Right lobe of liver (tissue), 6 donors: ENCODE measurements around the gene KAT6B. TPM values are rescaled to one million over a fixed set of nuclear protein-coding genes. Genes with fewer than 3 reads are reported as not detected.
A peak's percentile ranks its signal among the peaks of the same experiment; 100 is the strongest.

Source experiments
- ATAC-seq, 4 donors: fragments of 200-7000 bp; cut with Tn5 transposase; one replicate each; pipeline ENCODE4 v1.9.1; 2020; ENCODE audit warnings: mild to moderate bottlenecking in 4 of 4, moderate library complexity in 4 of 4
- DNase-seq, 3 donors: peaks; one replicate each; pipeline ENCODE4 v3.0.0-alpha.2; 2020
- H3K27ac ChIP-seq, 3 donors: fragments of 200-600 bp; one replicate each; pipeline ENCODE4 v1.8.0; 2022
- H3K27me3 ChIP-seq, 2 donors: fragments of 200-600 bp; one replicate each; pipeline ENCODE4 v1.8.0; 2022
- H3K36me3 ChIP-seq, 4 donors: fragments of 200-600 bp; sonication (generic) in 1 of 4; one replicate each; pipeline versions ENCODE4 v1.5.1 to v1.8.0; 2017 to 2022; ENCODE audit warnings: control low read depth in 1 of 4
- H3K4me1 ChIP-seq, 4 donors: fragments of 200-600 bp; sonication (generic) in 1 of 4; one replicate each; pipeline versions ENCODE4 v1.5.1 to v1.8.0; 2017 to 2022; ENCODE audit warnings: control low read depth in 1 of 4
- H3K4me3 ChIP-seq, 3 donors: fragments of 200-600 bp; one replicate each; pipeline ENCODE4 v1.8.0; 2022
- H3K9me3 ChIP-seq, 4 donors: fragments of 200-600 bp; sonication (generic) in 1 of 4; one replicate each; pipeline versions ENCODE4 v1.5.1 to v1.8.0; 2017 to 2022; ENCODE audit warnings: control low read depth in 1 of 4
- CTCF ChIP-seq, 4 donors: fragments of 200-600 bp in 3 of 4; fragments of 450-650 bp in 1 of 4; IDR thresholded peaks; one replicate each; pipeline versions ENCODE4 v1.5.1 to v1.8.0; 2016 to 2022; ENCODE audit warnings: antibody characterized with exemption in 4 of 4, mild to moderate bottlenecking in 2 of 4
- POLR2A ChIP-seq: fragments of 450-650 bp; IDR thresholded peaks from one replicate; pipeline ENCODE4 v1.6.1; 2017; ENCODE audit warnings: antibody characterized with exemption, mild to moderate bottlenecking
- WGBS: methylation state at CpG from one replicate; pipeline ENCODE4 v1.1.6; 2018; ENCODE audit warnings: low coverage, low lambda C conversion rate; ENCODE audit not compliant: insufficient coverage; ENCODE audit errors: missing lambda C conversion rate; 5-methylcytosine and 5-hydroxymethylcytosine counted together
- intact Hi-C, 2 donors: fragments of 100-400 bp; cut with DNase I; formaldehyde crosslinking; loops; one replicate each; pipeline versions ENCODE4 v1.11.2 to v1.14.1; 2022
- total RNA-seq, 6 experiments: library from RNA; depleted of rRNA in 2 of 6; stranded (reverse); fragments of >200 nt in 2 of 6; fragmentation: NEBNext Ultra II Directional in 3 of 6; extraction: Animal tissue kit (Norgen Biotek cat#: 25700) in 3 of 6; gene quantifications; one replicate each; pipeline versions ENCODE4 v1.1.0 to v1.2.4, GENCODE V29; 2016 to 2023
- donor health status: DM: no; HTN: yes; CAD: no.
- donor health status: DM: no; HTN: no; CAD: no.
- donor health status: DM: no; HTN: no; CAD: no.
- donor health status: DM: no; HTN: yes; CAD: no.
- donor health status: DM: no; HTN: yes; CAD: no.

The KAT6B gene
- total RNA-seq, 6 experiments from 2014 or later: 9.2 to 17.1 (median 10.3) TPM

DNA sequence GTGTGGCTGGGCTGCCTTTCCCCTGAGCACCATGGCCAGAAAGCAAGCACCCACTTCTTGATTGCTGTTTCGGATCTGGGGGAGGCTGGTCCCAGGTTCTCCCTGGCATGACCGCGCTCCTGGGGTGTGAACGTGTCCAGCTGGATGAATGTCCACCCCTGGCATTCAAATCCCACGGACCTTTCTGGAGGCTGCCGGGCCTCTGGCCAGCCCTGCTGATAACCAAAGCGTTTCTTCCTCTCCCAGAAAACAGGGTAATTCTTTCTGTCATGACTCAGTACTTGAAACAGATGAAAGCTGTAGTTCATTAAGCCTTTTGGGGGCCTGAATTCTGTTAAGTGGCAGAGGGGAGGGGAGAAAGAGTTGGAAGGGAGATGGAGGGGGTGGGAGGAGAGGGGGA is 211.9 kb downstream of the KAT6B start:
- no peak for DNase-seq
- Histone ChIP-seq H3K4me3 (no peak overlapping the region), H3K27me3 (no peaks in the 10 kb centered on the region), H3K27ac (no peak overlapping the region), H3K9me3 (no peaks in the 10 kb centered on the region), H3K4me1 (no peaks in the 10 kb centered on the region), H3K36me3 (no peaks in the 10 kb centered on the region)
- WGBS: 75% methylated on average over 2 of the region's 7 CpGs
- intact Hi-C loops: no loop called here
- no peak for TF ChIP-seq CTCF (IDR thresholded peaks at IDR 0.05)
- TF ChIP-seq POLR2A: no peak
- ATAC-seq: peak in 1 of 4 donors; percentile 30

GRCh38 chr10:75040576-75040975 is 214.2 kb downstream of the KAT6B start:
- Histone ChIP-seq H3K4me3 (no peak overlapping the region), H3K27me3 (no peaks in the 10 kb centered on the region), H3K27ac (no peak overlapping the region), H3K9me3 (no peaks in the 10 kb centered on the region), H3K36me3 (no peaks in the 10 kb centered on the region), H3K4me1 (no peaks in the 10 kb centered on the region)
- intact Hi-C loops: no loop called here
- no peak for ATAC-seq
- DNase-seq: peak in 1 of 3 donors; percentile 19
- WGBS: 89% methylated on average over 5 of the region's 9 CpGs
- TF ChIP-seq POLR2A (no peak), CTCF (IDR thresholded peaks at IDR 0.05) (no peak)

DNA sequence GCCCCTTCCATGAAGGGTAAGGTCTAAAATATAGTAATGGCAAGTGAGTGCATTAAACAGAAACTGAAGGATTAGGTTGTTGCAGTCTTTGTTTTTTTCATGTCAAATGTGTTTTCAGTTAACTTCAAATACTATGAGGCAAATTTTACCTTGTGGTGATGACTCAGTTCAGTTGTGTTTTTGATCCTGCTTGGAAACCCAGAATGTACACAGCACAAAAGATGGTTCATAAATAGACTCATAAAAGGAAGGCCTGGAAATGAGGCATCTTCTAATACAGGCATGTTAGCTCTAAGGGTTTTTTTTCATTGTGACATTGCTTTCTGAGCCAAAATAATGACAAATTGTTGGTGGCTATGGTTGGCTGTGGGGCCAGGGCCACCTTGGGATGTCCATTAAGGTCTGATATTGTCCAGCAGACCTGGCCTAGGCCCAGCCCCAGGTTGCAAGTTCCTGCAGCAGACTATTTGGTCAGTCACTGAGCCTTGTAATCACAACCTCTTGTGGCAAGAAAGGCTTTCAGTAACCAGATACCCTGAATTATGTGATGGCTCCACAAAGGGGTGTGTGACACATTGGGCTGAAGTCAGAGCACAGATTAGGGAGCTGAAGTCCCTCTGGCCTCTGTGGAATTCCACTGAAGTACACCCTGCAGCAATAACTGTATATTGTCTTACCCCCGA is 216.0 kb downstream of the KAT6B start:
- Histone ChIP-seq H3K36me3 (no peaks in the 10 kb centered on the region), H3K4me1 (no peaks in the 10 kb centered on the region), H3K4me3 (no peak overlapping the region), H3K27ac (no peak overlapping the region), H3K27me3 (no peaks in the 10 kb centered on the region), H3K9me3 (no peaks in the 10 kb centered on the region)
- DNase-seq (peak in 1 of 3 donors; percentile 13), ATAC-seq (no peak)
- intact Hi-C loops: no loop called here
- no peak for TF ChIP-seq POLR2A
- no peak for TF ChIP-seq CTCF (IDR thresholded peaks at IDR 0.05)
- no CpG with 5 or more reads among the region's 1 CpG for WGBS

- ATAC-seq: peak; percentile 16 to 29 (median 24)
- intact Hi-C loops: no loop called here
- no peak overlapping the region for H3K4me3 ChIP-seq
Measured at GRCh38 chr10:75043256-75044131, 217.1 kb downstream of the KAT6B start.

More at GRCh38 chr10:75043256-75044131, 217.1 kb downstream of the KAT6B start:
- DNase-seq: peak in 1 of 3 donors; percentile 46
- Histone ChIP-seq H3K4me1 (no peaks in the 10 kb centered on the region), H3K36me3 (no peaks in the 10 kb centered on the region), H3K27ac (no peak overlapping the region), H3K9me3 (no peaks in the 10 kb centered on the region), H3K27me3 (no peaks in the 10 kb centered on the region)
- TF ChIP-seq CTCF (IDR thresholded peaks at IDR 0.05) (no peak), POLR2A (no peak)
- WGBS: 35% methylated on average over 15 of the region's 68 CpGs
